HG02588 (cell line): ENCODE results near the gene KCNMB1.

Experiments used
- ATAC-seq: cut with Tn5 transposase; IDR thresholded peaks from one replicate; pipeline ENCODE4 v1.9.1; 2021; ENCODE audit warnings: mild to moderate bottlenecking, moderate library complexity; ENCODE audit not compliant: unreplicated experiment

The KCNMB1 gene

DNA sequence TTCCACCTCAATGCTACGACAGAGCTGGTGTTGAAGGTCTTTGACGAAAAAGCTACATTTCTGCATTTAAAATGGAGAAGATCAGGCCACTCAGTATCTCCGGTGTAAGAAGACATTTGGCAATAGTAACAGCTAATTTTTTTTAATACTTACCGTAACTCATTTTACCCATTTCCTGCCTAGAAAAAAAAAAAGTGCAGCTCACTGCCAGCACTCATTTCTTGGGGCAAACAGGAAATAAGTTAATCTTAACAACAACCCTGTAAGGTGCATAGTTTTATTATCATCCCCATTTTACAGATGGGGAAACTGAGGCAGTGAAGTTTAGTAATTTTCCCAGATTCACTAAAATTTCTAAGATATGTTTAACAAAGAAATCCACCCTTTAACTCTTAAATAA, 27.4 kb upstream of the KCNMB1 start:
- ATAC-seq, result no peak

DNA sequence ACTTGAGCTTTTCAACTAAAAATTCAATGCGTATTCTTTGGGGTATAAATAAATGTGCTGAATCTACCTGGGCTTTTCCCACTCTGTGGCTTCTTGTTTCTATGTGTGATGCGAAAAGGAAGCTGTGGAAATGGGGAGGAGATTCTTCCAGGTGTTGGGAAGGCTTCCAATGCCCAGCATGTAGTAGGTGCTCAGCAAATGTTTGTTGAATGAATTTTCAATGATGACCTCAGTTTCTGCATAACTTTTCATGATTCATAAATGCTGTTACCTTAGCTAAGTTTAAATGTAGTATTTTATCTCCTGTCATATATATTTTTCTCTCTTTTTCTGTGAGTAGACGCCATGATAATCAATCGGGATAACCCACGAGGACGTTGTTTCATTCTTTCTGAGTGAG, 25.6 kb upstream of the KCNMB1 start:
- no peak for ATAC-seq

DNA sequence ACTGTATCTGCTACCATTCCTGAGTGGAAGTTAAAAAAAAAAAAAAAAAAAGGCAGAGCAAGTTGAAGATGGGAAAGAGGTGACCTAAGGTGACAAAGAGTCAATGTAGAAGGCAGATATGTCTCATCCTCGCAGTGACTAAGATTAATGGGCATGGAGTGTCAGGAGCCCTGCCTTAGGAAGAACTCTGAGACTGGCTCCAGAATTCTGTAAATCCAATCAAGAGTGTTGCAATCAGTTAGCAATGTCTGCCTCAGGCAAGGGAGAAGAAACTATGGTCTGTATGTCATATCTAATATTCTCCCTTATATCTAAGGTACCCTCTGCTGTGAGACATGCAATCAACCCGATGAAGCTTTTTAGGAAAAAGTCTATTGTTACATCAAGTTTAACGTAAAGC, 24.7 kb upstream of the KCNMB1 start:
- no peak for ATAC-seq

DNA sequence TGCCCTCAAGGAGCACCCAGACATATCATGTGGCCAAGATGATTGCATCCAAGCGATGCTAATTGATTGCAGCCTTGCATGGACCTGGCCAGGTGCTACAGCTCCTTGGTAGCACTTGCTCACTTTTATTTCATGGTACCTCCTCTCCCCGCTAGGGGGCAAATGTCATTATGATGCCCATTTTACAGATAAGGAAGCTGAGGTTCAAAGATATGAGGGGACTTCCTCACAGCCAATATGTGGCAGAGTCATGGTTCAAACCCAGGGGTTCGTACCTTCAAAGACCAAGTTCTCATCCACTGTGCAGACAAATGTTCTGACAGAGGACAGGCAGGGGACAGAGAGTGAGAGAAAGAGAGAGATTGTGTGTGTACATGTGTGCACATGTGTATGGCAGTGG, 21.9 kb upstream of the KCNMB1 start:
- no peak for ATAC-seq

DNA sequence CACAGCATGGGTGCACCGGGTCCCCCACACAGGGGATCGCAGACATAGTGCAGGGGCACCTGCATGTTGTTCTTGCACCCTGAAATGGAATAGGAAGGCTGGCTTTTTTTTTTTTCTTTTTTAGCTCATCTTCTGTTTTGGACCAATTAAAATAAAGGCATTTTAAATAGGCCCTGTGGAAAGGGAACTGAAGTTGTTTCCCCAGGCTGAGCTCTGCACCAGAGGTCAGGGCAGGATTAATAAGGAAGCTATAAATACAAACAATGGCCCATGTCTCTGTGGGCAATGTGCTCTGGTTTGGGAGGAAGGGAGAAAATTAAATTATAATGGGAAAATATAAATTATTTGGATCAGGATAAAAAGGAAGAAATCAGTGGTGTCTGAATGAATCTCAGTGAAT, 21.2 kb upstream of the KCNMB1 start:
- no peak for ATAC-seq

DNA sequence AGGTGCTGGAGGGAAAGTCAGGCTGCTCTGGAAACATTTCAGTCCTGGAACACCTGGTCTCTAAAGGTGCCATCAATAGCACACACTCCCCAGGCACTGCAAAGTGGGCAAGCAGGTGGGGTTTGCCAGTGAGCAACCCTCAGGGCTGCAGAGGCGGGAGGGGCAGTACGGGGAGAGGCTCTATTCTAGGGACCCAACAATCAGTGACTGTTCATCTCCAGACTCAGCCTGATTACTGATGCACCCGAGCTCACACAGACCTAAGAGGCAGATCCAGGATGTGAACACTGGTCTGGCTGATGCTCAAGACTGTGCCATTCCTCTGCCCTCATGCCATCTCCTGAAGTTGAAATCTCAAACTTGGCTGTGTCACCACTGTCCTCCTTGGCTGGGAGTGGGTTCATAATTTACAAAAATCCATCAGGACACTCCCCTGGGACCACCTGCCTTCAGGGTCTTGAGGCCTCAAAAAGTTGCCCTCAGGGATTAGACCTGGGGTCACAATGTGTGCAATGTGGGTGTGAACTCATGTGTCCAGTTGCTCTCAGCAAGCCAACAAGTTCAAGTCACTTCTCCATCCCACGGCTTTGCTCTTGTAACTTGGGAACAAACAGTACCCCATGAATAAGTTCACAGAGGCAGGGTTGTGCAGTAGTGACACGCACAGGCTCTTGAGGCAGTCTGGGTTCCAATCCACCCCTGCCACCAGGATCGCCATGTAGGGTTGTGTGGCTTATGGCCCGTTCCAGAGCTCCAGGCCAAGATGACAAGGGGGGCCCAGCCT, 19.9 kb upstream of the KCNMB1 start:
- no peak for ATAC-seq

DNA sequence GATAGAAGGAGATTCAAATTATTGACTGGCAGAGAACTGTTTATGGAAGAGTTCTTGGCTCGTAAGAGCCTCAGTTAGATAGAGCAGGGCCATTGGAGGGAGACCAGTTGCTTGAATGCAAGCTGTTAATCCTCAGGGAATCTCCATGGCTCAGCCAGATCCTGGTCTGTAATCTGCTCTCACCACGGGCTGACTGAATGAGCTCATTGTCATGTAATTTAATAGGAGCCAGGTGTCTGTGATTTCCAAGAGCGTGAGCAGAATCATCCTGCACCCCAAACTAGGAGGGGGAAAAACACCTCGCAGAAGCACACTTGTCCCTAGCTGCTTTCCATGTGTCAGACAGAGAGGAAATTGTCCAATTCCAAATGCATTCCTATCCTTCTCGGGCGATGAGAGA, 19.1 kb upstream of the KCNMB1 start:
- ATAC-seq, result no peak

DNA sequence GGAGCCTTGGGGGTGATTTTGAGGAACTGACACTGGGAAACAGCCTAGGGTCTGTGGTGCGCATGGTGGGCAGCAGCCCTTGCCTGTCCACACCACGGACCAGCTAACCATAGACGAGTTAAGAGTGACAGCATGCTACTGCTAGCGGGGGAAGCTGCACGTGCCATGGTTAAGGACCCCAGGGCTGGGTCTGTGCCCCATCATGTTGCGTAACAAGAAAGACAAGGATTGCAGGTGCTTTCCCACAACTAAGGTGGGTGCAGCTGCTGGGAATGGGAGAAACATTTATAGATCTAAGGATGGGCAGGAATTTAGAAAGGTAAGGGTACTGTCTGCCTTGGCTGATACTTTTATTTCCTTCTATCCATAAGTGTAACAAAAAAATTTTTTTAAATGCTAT, 17.9 kb upstream of the KCNMB1 start:
- ATAC-seq, result no peak

DNA sequence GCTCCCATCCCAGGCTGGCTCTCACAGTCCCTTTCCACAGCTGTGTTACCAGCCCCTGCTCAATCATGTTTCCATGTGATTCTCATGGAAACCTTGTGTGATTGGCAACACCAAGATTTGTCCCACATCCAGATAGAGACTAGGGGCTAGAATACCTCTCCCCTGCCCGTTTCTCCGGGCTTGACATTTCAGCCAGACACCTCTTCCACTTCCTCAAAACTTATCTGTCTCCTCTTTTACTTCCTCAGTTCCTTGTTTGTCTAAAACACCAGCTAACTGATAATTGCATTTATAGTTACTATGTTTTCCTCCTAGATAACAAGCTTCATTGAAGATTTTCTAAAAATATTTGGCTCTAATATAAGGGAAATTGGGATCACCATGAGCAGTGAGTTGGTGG, 16.6 kb upstream of the KCNMB1 start:
- no peak for ATAC-seq

DNA sequence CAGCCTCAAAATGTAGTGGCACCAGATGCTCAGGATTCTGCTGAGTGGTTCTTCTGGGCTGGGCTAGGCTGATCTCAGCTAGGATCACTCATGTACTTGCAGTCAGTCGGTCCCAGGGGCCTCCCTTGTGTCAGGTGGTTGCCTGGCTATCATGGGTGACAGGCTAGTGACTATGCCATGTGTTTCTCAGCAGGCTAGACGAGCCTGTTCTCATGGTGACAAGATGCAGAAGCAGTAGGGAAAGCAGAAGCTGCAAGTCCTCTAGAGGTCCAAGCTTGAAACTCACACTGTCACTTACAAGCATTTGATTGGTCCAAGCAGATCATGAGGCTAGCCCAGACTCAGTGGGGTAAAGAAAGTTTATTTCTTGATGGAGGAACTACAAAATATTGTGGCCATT, 15.2 kb upstream of the KCNMB1 start:
- no peak for ATAC-seq

DNA sequence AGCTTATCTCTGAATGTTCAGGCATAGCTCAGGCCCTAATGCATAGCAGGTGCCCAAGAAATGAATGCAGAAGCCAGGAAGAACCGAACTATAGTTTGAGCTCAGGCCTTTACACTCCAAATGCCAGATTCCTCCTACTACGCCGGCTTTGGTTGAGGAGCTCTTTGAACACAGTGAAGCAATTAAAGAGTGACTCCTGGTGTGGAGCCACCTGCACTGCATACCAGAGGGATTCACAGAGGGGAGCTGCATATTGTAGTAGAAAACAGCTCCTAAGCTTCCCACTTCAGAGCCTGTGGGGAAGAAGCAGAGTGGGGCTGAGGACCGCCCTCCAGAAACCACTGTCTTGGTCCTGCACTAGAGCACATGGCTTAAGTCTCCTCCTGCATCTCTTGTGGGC, 14.5 kb upstream of the KCNMB1 start:
- ATAC-seq, result no peak

DNA sequence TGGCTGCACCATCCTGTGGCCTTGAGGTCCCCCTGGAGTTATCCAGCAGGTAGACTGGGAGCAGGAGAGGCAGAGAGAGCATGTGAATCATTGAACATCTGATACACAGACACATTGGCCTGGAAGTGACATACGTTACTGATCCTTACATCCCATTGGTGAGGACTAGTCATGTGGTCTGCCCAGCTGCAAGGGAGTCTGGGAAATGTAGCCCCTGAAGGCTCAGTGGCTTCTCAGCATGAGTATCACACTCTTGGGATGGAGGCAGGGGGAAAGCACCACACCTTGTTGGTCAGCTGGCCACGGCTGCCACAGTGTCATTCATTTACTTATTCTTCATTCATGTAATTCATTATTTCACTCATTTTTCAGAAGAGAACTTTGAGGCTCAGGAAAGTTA, 13.3 kb upstream of the KCNMB1 start:
- ATAC-seq, result no peak

DNA sequence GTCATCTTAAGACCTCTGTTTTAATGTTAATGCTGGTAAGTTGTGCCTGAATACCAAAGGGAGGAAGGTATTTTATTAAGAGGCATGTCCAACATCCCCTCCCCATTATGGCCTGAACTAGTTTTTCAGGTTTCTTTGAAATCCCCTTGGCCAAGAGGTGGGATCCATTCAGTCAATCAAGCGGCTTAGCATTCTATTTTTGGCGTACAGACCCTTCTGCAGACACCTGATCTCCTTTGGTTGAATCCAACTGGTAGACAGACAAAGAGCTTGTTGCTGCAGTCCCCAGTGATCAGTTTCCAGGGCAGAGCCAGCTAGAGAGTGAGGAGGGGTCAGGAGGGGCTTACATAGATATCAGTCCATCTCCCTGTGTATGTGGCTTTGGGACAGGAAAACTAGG, 7.9 kb upstream of the KCNMB1 start:
- no peak for ATAC-seq

DNA sequence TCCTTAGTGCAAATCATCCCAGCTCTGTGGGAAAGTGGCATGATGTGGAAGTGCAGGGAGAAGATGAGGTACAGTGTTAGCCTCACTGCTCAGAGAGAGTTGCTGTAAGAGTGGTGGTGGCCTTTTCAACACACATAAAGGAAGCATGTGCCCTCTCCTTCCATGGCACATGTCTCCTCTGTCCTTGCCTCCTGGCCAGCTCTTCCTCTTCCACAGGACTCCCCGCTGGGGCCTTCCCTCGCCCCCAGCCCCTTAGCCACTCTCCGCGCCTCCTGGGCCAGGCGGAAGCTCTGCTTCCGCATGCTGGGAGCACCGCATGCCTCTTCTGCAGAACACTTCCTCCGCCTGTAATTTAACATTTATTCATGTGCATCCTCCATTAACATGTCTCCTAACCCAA, 4.8 kb upstream of the KCNMB1 start:
- no peak for ATAC-seq

DNA sequence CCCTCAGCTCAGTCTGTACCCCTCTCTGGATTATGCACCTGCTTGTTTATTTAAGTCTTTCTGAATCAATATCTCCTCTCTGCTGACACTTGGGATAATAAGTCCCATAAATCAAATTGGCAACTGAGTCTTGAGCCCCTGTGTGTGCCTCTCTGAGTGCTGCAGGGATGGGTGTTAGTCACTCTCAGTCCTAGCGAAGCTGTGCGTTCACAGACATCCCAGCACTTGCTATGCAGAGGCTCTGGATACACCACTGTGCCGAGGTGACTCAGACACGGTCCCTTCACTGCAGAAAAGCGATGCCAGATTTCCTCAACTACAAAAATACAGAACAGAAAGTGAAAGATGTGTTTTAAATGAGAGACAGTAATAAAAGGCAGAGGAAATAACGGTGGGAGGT, 4.1 kb upstream of the KCNMB1 start:
- no peak for ATAC-seq

DNA sequence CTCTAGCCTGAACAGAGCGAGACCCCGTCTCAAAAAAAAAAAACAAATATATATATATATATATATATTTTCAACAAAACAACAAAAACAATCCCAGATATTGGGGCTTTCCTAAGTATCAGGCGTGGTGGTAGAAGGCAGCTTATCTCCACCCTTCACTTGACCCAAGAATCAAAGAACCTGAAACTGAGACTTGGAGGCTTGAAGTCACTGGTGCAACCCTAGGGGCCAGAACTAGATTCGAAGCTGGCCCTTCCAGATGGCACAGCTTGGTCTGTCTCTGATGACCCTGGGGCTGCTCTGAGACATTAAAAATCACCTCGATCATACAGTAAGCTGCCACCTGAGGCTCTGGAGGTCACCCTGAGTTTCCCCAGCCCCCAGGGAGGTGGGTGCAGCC, 1.3 kb upstream of the KCNMB1 start:
- ATAC-seq, result no peak

DNA sequence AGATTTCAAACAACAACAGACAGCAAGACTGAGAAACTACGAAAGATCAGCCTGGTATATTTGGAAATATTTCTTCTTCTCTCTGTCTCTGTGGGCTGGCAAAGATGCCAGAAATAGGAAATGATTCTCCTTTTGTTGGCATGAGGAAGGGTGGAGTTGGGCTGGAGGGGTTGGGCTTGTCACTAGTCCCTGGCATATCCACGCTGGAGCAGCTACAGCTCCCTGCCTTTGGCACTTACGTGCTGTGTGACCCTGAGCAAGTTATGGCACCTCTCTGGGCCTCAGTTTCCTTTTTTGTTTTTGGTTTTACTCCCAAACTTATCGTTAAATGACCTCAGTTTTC, 354 bp upstream of the KCNMB1 start:
- no peak for ATAC-seq

DNA sequence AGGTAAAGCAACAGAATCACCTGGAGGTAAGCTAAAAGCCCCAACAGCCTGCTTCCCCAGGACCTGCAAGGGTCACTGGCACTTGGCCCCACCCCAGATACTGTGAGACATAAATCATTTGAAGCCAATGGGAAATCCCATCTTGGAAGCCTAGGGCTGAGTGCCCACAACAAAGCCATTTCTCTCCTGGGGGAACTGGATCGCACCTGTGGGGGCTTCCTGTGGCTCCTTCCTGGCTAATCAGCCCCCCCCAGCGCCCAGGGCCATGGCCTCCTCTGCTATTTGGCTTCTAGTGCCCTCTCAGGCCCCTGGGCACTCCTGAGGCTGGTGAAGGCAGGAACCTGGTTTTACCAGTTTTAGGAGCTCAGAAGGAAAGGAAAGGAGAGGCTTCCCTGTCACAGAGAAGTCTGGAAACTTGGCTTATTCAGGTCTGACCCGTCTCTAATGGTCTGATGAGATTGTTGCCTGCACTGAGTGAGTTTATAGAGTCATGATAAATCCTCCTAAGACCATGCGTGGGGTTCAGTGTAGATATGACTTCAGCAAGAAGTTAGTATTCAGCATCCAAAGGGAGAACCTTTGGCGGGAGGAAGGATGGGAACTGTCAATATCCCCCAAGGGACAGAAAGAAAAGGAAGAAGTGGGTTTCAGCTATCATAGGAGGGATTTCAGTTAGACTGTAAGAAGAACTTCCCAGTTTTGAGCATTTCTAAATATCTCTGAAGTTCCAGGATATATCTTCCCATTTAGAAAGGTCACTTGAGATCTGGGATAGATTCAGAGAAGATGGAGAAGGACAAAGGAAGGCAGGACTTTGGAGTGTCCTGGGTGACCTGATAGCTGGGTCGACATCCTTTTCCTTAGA, 1.2 kb downstream of the KCNMB1 start:
- no peak for ATAC-seq

DNA sequence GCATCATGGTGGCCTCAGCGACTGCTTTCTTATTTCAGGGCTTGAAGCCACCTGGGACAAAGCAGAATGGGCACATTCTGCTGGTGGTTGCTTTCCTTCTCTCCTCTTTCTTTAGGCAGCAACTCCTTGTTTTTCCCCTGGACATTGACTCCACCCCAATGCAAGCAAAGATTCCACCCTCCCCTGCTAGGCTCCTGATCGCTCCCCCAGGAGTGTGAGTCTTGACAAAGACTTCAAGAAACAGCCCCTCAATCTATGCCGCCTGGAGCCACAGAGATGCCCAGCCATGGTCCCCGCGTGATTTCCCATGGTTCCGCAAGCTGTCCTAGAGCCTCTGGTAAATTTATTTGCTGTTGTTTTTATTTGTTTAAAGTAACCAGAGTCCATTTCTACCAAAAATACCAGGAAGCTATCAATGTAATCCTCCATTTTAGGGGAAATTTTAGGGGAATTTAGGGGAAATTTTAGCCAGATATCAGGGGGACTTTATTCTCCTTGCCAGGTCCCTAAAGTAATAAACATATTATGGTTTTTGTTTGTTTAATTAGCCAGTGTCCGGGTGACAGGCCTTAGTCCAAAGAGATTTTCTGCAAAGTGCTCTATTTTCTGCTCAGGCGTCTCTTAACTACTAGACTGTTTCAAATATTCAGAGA, 2.3 kb downstream of the KCNMB1 start:
- ATAC-seq, result no peak

DNA sequence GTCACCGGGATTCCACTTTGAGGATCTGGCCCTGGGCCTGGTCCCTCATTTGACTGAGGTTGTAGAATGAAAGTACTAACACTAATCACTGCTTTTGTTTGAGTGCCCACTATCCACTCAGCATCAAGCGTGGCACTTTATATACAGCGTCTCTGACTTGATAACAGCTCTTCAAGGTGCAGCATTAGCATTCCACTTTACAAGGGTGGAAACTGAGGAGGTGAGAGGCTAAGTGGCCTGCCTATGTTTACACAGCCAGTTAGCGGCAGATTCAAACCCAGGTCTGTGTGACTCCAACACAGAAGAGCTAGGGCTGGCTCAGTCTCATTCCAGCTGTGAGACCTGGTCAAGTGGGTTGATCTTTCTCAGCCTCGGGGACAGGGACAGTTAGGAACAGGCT, 5.9 kb downstream of the KCNMB1 start:
- no peak for ATAC-seq

DNA sequence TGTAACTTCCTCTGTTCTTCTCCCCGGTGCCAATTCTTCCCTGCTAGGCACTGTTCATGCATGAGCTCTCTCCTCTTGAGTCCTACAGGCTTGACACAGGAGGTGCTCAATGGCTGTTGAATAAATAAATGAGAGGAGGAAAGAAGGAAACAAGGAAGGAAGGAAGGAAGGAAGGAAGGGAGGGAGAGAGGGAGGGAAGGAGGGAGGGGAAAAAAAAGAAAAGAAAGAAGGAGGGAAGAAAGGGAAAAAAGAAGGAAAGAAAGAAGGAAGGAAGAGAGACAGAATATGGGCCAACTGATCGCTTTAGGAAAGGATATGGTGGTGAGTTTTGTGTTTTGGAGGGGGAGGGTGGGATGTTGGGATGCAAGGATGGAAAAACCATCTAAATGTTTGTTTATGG, 6.4 kb downstream of the KCNMB1 start:
- no peak for ATAC-seq

DNA sequence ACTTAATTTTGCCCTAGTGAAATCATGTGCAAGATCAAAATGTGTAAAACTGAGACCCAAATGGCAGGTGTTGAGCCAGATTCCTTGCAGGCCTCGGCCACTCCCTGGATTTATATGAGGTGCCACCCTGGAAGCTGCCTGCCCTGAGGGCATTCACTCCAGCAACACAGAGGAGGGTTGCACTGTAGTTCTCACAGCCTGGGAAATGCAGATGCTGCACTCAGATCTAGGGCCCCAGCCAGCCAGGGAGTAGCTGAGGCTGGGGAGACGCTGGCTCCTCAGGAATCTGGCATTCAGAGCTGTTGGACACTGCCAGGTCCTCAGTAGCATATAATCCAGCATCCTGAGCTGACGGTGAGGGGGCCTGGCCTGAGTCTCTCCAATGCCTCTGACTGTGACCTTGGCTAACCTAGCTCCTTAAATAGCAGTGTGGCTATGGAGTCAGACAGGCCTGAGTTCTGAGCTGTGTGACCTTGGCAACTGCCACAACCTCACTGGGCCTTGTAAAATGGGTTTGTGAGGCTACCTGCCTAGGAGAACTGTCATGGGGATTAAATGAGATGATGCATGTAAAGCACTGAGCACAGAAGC, 8.7 kb downstream of the KCNMB1 start:
- ATAC-seq, result no peak
